ENCODE measurements around the gene DAB2IP.

The DAB2IP gene

DNA sequence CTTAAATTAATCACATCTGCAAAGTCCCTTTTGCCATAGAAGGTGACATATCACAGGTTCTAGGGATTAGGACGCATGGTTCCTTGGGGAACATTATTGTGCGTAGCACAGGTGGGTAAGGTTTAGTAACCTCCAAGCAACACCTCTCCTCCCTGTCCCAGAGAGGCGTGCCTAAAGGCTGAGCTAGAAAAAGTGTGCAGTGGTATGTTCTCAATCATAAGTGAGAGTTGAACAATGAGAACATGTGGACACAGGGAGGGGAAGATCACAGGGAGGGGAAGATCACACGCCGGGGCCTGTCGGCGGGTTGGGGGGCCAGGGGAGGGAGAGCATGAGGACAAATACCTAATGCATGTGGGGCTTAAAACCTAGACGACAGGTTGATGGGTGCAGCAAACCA, 14.9 kb downstream of the DAB2IP start:
- no peak for DNase-seq

DNA sequence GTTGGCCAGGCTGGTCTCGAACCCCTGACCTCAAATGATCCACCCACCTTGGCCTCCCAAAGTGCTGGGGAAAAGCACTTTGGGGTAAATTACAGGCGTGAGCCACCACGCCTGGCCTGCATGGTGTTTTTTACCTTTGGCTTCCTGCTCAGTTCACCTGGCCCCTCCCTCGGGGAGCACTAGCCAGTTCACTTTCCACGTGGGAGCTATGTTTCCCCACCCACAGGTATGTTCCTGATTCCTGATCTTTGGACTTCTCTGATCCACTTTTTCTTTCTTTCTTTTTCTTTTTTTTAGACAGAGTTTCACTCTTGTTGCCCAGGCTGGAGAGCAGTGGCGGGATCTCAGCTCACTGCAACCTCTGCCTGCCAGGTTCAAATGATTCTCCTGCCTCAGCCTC, 15.8 kb downstream of the DAB2IP start:
- DNase-seq, result no peak

DNA sequence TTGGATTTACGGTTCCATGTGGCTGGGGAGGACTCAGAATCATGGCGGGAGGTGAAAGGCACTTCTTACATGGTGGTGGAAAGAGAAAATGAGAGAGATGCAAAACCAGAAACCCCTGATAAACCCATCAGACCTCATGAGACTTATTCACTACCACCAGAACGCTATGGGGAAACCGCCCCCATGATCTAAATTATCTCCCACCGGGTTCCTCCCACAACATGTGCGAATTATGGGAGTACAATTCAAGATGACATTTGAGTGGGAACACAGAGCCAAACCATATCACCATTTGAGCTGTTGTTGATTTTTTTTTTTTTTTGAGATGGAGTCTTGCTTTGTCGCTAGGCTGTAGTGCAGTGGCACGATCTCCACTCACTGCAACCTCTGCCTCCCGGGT, 16.5 kb downstream of the DAB2IP start:
- no peak for DNase-seq

DNA sequence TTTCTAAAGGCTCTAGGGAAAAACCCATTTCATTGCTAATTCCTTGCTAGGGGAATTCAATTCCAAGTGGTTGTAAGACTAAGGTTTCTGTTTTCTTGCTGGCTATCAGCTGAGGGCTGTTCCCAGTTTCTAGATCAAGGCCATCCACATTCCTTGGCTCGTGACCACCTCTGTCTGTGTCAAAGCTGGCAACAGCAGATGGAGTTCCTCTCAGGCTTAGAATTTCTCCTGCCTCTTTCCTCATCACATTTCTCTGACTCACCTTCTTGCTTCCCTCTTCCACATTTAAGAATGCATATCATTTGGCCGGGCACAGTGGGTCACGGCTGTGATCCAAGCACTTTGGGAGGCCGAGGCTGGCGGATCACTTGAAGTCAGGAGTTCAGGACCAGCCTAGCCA, 19.0 kb downstream of the DAB2IP start:
- no peak for DNase-seq

DNA sequence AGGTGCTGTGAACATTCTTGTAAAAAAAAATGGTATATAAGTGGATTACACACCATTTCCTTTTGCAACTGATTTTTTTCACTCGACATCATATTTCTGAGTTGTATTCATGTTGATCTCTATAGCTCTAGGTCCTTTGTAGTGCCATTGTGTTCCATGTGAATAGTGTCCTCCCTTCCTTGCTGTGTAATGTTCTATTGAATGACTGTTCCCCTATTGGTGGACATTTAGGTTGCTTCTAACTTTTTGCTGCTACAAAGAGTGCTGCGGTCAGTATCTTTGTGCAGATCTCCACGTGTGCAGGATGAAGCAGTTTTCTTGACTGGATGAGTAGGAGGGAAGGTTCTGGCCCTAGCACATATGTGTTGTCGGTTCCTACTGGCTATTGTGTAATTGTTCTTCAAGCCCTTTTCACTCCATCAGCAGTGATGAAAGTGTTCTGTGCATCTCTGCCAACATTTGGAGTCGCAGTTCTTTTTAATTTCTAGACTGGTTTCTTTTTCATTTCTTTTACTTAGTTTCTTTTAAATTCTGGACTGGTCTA, 20.2 kb downstream of the DAB2IP start:
- DNase-seq, result no peak

DNA sequence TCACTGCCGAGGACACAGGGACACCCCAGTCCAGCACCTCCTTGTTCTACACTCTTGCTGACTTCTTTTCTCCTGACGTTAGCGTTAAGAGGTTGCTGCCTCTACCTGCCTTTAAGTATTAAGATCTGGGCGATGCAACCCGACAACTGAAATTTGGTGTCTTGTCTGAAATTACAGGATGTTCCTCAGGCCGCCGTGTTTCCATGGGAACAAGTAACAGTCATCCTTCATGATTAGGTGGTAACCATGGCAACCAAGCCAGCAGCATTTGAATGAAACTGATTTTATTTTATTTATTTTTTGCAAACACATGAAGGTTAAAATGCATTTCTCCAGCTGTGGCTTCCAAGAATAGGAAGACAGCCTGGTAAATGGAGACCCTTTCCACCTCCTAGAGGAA, 20.8 kb downstream of the DAB2IP start:
- DNase-seq, result no peak

DNA sequence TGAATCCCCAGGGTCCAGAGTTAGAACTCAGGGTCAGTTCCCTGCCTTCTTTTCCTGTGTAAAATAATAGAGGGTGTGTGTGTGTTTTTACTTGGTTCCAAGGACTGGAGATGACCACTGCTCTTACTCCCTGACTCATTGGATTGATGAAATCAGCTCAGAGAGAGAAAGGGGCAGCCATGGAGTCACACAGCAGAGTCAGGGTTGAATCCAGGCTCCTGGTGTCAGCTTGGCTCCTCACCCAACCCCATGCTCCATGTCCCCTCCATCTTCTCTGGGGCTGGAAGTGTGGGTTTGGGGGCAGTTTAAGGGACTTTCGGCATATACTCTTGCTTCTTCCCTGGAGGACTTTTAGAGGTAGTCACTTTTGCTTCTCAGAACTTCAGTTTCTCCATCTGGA, 21.6 kb downstream of the DAB2IP start:
- no peak for DNase-seq

DNA sequence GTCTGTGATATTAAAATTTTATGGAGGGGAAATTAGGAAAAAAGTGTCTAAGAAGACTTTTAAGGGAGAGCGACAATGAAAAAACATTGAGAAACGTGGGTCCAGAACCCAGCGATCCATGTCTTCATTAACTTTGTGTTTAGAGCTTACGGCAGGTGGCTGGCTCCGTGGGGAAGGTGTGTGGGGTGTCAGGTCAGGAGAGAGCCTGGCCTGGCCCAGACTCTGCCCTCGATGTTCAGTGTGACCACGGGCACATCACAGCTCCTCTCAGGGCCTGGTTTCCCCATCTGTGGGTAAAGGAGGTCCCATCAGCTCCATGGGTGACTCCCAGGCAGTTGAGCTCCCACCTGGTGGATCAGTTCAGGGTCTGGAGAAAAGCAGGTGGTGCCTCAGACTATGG, 22.1 kb downstream of the DAB2IP start:
- no peak for DNase-seq

DNA sequence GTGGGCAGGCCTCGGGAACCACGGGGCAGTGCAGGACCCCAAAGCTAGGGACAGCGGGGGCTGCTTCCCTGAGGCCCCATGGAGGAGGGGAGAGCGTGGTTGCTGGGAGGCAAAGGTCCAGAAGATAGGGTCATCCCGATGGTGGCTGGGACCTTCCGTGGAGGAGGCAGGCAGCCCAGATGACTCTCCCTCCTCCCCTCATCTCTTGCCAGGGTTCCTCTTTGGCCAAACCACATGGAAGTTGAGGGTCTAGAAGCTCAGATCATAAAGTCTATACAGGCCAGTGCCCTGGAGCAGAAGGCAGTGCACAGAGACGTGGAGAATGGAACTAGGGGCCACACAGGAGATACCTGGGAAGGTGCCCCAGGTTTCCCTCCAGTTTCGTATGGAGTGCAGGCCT, 22.6 kb downstream of the DAB2IP start:
- DNase-seq, result no peak

DNA sequence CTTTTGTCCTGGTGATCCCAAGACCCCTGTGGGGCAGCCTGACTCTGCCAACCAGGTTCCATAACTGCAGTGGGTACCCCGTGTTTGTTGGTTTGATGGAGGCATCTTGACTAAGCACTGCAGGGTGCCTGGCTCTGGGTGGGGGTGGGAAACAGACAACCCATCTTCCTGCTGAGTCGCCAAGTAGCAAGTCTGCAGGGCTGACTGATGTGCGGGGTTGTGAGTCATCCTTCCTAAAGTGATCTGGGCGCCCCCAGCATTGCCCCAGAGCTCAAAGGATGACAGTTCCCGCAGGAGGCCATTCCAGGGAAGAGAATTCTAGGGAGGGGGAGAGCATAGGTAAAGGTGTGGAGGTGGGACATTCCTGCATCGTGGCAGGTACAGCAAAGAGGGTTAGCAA, 23.5 kb downstream of the DAB2IP start:
- DNase-seq, result no peak

DNA sequence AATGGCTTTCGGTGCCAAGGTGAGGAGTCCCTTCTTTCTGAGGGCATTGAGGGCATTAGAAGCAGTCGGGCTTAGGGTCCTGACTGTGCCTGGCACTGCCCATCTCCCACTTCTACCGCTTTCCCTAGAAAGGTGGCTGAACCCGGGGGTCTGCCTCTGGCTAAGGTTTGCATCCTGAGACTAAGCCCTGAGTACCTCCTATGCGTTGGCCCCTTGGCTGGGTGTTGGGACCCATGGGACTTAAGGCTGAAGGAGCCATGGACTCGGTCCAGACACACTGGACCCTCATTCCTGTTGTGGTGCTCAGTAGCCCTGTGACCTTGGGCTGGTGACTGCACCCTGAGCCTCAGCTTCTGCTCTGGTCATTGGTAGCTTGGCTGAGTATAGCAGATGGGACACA, 23.9 kb downstream of the DAB2IP start:
- DNase-seq, result no peak

DNA sequence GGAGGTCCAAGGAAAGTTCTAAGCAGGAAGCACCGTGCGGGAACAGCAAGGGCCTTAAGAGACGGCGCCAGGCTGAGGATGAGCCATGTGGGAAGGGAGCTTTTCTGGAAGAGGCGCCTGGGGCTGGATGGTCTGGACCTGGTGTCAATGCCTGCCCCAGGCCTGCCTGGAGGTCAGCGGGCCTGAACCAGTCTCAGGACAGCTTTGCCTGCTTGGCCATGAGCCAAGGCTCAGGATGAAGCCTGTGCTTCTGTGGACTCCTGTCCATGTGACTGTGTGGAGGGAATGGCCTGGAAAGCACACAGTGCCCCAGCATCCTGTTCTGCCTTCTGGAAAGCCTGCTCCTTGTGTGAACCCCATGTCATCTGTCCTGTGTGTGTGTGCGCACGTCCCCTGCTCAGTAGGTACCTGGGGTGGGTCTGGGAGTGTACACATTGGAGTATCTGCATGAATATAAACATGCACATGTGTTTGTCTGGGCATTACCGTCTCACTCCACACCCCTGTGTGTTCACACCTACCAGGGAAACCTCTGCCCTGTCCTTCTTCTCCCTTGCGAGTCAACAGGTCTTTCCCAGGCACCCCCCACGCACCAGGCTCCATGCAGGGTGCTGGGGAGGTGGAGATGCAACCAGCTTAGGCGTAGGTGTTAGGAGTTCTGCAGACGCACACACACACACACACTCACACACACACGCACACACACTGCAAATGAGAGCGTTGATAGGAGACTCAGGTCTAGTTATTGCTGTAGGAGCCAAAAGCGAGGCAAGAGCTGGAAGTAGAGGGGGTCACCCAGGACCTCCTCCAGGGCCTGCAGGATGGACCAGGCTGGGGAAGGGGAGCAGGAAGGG, 24.8 kb downstream of the DAB2IP start:
- no peak for DNase-seq

DNA sequence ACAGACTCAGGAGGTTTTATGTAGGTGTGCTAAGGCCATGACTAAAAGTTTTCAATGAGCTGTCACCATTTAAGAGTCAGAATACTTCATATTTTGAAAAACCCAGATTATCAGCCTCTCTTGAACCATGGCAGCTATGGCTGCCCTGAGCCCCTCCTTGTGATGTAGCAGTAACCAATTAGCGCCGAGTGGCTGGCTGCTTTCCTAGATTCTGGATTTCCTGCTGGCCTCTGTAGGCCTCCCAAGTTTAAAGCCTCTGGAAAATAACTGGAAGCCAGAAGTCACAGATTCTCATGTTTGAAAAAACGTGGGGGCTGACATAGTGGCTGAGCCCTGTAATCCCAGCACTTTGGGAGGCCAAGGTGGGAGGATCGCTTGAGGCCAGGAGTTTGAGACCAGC, 25.5 kb downstream of the DAB2IP start:
- no peak for DNase-seq

DNA sequence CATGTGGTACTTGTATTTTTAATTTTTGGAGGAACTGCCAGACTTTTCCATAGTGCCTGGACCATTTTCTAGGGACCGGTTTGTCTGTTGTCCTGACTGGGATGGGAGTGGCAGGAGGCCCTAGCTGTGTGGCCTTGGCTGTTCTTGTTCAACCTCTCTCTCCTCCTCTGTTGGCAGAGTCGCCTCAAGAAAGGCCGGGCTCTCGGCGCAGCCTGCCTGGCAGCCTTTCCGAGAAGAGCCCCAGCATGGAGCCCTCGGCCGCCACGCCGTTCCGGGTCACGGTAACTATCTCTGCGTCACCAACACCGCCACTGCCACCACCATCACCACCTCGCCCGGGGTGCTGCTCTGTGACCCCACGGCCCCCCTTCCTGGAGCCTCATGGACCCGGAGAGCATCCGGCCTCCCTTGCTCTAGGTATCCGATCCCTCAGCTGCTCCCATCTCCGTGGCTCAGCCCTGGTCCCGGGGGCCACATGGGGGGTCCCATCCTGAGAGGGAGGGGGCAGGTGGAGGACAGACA, 27.1 kb downstream of the DAB2IP start:
- DNase-seq, result no peak

DNA sequence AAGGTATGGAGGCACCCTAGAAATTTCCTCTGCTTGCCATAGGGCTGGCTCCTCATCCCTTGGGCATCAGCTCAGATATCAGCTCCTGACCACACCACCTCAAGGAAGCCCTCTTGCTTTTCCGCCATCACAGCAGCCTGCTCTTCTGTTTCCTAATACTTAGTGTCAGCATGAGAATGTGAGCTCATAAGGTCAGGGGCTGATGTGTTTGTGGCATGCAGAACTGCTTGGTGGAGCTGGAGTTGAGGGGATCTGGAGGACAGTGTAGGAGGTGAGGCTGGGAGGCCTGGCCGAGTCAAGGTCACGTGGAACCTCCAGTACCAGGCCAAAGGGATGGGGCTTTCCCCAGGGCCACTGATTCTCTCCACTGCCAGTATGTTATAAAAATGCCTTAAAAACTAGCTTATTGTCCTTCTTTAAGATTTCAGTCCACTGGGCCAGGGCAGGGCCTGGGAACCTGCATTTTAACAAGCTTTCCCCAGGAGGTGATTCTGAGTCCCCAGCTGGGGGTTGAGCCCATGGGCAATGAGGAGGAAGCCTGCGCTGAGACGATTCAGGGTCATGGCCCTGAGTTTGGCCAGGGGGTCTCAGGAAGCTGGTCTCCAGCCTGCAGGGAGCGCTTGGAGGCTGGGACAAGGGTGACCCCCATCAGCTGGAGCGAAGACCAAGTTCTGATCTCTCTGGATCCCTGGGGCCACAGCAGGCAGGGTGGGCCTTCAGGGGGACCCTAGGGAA, 28.6 kb downstream of the DAB2IP start:
- no peak for DNase-seq

DNA sequence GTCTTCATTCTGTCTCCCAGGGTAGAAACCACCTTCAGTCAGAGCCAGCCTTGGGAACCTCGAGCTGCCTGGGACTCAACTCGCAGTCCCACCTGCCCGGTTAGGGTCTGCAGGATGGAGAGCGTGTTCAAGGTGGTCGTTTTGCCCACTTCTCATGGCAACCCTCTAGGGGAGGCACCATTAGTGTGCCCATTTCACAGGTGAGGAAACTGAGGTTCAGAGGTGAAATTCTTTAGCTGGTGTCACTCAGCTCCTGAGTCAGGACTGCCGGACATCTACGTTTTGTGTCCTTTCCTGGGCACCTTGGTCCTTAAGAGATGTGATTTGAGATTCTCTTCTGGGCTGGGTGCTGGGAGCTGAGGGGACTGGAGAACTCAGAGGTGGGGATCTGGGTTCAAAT, 30.0 kb downstream of the DAB2IP start:
- no peak for DNase-seq

DNA sequence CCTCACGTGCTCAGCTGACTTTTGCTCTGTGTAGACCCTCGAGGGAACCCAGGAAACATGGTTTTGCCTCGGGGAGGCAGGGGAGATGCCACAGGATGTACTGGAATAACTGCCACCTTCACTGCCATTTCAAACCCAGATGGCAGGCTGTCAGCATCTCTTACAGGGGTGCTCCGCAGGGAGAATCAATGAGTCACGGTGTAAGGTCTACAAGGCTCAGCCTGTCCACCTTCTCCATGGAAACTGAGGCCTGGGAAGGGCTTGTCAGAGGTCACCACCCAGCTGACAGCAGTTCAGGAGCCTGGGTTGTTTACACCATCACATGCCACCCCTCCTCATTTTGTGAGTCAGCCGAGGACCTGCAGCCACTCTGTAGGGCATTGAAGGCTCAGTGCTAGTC, 30.8 kb downstream of the DAB2IP start:
- DNase-seq, result no peak

DNA sequence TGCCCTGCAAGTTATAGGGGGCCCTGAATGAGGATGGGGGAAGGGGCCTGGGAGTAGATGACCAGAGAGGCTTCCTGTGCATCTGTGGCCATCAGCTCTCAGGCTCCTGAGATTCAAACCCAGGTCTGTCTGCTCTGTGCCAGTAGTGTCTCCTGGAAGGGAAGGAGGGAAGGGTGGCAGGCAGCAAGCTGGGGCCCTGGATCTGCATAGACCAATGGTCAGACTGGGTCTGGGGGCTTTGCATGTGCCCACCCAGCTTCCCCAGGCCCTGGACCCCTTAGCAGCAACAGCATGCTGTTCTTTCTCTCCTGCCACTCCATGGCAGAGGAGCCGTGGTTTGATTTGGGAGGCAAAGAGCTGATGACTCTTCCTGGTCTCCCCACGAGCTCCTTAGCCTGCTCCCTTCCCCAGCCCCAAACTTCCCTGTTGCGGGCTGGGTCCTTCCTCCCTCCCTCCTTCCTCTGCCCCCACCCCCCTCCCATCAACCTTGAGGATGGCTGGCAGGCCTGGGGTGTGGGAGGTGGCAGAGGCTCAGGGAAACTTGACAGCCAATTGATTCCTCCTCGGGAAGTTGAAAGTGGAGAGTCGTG, 31.6 kb downstream of the DAB2IP start:
- no peak for DNase-seq

DNA sequence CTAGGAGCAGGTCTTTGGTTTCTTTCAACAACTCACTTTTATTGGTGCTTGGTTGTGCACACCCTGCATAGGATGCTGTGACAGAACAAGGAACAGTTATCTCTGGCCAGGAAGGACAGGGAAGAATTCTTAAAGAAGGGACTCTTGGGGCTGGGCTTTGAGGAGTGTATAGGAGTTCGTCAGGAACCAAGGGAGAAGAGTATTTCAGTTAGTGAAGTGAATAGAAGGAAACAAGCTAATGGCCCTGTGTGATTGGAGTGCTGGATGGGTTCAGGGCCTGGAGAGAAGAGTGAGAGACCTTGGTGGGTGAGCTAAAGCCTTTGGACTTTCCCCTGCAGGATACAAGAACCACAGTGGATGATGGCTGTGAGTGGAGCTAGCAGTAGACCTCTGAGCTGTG, 32.2 kb downstream of the DAB2IP start:
- DNase-seq, result no peak

DNA sequence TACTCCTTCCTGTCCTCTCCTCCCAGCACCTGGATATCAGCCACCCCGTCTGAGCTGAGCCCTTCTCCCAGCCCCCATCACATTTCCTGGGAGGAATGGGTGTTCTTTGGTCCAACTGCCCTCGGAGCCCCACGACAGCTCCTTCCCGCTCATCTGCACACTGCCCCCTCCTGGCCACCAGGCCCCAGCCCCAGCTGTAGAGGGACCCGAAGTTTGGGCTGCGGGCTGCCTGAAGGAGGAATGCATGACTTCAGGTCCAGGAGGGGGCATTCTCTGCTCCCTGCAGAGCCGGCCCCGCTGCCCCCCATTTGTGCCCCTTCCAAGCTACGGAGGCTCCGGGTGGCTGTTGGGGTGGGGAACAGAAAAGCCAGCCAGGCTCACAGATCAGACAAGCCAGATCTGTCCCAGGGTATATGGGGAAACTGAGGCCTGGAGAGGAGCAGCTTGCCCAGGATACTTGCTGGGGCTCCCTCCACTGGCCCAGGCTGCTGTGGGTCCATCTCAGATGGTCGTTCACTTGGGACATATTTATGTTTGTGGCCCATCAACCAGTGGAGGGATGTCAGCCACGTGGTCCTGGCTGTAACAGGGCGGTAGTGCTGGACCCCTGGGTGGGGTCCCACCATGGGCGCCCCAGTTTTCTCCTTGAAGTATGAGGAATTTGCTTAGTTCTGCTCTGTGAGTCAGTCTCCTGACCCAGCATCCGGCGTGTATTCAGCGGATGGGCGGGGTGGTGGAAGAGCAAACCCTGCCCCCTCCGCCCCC, 33.1 kb downstream of the DAB2IP start:
- DNase-seq, result peak; percentile 69

DNA sequence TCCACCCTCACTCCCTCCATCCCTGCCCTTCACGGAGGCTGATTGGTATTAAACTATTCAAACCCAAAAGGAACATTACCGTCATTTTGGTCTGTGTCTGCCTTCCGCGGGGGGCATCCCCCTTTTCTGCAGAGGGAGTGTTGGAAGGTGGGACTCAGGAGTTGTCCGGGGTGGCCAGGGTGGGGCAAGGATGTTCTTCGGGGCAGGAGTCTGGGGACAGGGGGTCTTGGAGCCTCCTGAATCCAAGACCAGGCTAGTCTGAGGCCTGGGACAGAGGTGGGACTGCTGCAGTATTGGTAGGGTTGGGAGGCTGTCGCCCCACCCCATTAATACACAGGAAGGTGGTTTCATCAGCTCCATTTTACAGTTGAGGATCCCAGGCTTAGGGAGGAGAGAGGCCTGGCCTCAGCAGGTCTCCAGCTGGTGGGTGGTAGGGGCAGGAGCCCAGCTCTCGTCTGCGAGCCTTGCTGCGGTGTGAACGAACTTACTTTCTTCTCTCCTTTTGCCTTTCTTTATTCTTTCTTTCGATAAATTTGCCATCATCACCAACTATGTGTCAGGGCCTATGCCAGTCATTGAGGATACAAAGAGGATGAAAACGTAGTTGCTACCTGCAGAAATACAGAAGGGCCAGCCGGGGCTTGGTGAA, 33.8 kb downstream of the DAB2IP start:
- no peak for DNase-seq

DNA sequence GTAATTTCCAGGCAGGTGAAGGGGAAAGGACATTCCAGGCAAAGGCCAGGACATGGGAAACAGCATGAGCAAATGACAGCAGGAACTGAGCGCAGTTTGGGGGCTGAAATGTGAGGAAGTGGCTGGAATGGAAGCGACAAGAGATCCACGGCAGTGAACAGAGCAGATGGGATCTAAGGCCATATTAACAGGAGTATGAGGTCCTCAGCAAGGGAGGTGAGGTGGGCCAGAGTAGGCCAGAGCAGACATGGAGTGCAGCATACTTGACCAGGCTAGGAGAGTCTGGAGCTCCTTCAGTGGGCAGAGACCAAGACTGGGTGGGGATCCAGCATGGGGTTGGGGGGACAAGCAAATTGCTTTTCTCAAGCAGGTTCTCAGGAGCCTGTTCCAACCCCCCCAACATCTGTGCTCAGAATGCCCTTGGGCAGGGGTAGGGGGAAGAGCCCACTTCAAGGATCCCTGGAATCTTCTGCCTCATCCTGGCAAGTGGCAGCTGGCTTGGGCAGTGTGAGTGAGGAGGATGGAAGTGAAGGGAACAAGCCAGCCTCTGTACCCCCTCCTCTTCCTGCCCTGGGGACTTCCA, 34.5 kb downstream of the DAB2IP start:
- DNase-seq, result no peak
